Right atrium auricular region (tissue), 2 donors: ENCODE data around the gene GSTK1. TPM values are rescaled to one million over a fixed set of nuclear protein-coding genes. Genes with fewer than 3 reads are reported as not detected.

Experiments
- DNase-seq: peaks from one replicate; pipeline ENCODE4 v3.0.0-alpha.2; 2019; ENCODE audit warnings: low spot score
- H3K27ac ChIP-seq, 2 donors: fragments of 200-600 bp; sonication (generic); 1 replicate in 1 of 2; 2 replicates in 1 of 2; pipeline ENCODE4 v1.5.1; 2016 to 2019
- H3K27me3 ChIP-seq, 2 donors: fragments of 200-600 bp; sonication (generic); one replicate each; pipeline versions ENCODE4 v1.5.1 to v1.6.0; 2017 to 2019
- H3K36me3 ChIP-seq: fragments of 200-600 bp; sonication (generic); one replicate; pipeline ENCODE4 v1.5.1; 2016
- H3K4me1 ChIP-seq, 2 donors: fragments of 200-600 bp; sonication (generic); one replicate each; pipeline versions ENCODE4 v1.5.1 to v1.6.0; 2017 to 2019
- H3K4me3 ChIP-seq, 2 donors: fragments of 200-600 bp; sonication (generic); 1 replicate in 1 of 2; 2 replicates in 1 of 2; pipeline ENCODE4 v1.5.1; 2017 to 2019; ENCODE audit warnings: mild to moderate bottlenecking in 1 of 2, moderate library complexity in 1 of 2
- H3K9me3 ChIP-seq, 2 donors: fragments of 200-600 bp; sonication (generic); one replicate each; pipeline ENCODE4 v1.5.1; 2019
- CTCF ChIP-seq, 2 donors: fragments of 200-600 bp; sonication (generic); IDR thresholded peaks; one replicate each; pipeline ENCODE4 v1.5.1; 2019; ENCODE audit warnings: antibody characterized with exemption in 2 of 2
- total RNA-seq, 2 donors: library from RNA; depleted of rRNA; stranded (reverse); fragments of >200 nt; gene quantifications; one replicate each; pipeline ENCODE4 v1.1.0, GENCODE V29; 2016

Gene GSTK1
- total RNA-seq, 2 donors from 2014 or later, result 169 to 270 TPM

- no peaks in the 10 kb centered on the region for H3K27me3 ChIP-seq
- no peak for TF ChIP-seq CTCF (IDR thresholded peaks at IDR 0.05)
- H3K36me3 ChIP-seq, result no peaks in the 10 kb centered on the region
- no peaks in the 10 kb centered on the region for H3K9me3 ChIP-seq
- DNase-seq, result no peak
- peak overlapping the region; percentile 34 to 44 for H3K27ac ChIP-seq
- peaks cover 0 to 25% of the 10 kb centered on the region in 2 donors for H3K4me1 ChIP-seq
- peak overlapping the region in 1 of 2 donors; percentile 9 for H3K4me3 ChIP-seq
These were observed 16.9 kb downstream of the GSTK1 start for GRCh38 chr7:143280160-143280559.

DNA sequence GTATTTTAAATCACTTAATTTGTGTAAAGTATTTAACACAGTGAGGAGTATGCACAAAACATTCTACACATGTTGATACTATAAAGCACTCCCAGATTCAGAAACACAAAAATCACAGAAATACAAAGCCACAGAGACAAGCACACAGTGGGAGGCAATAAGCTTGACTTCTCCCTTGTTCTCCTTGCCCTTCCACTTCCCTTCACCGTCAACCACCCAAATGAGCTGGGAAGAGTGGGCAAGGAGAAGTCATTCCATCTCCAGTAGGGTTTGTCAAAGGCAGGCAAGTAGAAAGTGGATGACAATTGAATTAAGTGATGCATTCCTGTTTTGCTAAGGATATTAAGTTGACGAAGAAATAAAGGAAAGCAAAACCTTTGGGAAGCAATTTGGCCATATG, 17.3 kb downstream of the GSTK1 start:
- Histone ChIP-seq H3K9me3 (no peaks in the 10 kb centered on the region), H3K27ac (peak overlapping the region in 1 of 2 donors; percentile 34), H3K4me1 (peaks cover 0 to 25% of the 10 kb centered on the region in 2 donors), H3K4me3 (no peak overlapping the region), H3K36me3 (no peaks in the 10 kb centered on the region), H3K27me3 (no peaks in the 10 kb centered on the region)
- TF ChIP-seq CTCF (IDR thresholded peaks at IDR 0.05), result no peak
- no peak for DNase-seq

DNA sequence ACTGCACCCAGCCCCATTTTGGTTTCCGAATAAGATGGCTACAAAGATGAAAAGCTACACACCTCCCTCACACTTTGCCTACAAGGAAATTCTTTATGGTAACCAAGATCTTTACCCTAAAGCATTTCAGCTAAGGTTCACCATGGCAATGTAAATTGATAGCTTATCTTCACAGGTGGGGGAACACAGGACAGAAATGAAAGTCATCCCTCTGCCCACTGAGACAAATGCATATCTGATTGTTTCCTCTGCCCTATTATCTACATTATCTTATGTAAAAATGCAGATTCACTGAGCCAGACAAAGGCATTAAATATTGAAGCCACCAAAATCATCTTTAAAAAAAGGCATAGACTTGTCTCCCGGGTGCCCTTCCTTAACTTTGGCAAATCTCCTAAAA, 18.3 kb downstream of the GSTK1 start:
- H3K4me3 ChIP-seq, result no peak overlapping the region
- DNase-seq, result no peak
- no peak overlapping the region for H3K27ac ChIP-seq
- no peaks in the 10 kb centered on the region for H3K9me3 ChIP-seq
- no peaks in the 10 kb centered on the region for H3K27me3 ChIP-seq
- no peaks in the 10 kb centered on the region for H3K36me3 ChIP-seq
- TF ChIP-seq CTCF (IDR thresholded peaks at IDR 0.05), result no peak
- H3K4me1 ChIP-seq, result peaks cover 0 to 25% of the 10 kb centered on the region in 2 donors

DNA sequence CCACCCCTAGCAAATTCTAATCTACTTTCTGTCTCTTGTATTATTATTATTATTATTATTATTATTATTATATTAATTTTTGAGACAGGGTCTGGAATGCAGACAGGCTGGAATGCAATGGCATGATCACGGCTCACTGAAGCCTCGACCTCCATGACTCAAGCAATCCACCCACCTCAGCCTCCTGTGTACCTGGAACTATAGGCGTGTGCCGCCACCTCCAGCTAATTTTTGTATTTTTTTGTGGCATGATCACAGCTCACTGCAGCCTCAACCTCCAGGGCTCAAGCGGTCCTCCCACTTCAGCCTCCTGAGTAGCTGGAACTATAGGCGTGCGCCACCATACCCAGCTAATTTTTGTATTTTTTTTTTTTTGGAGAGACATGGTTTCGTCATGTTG, 18.9 kb downstream of the GSTK1 start:
- H3K9me3 ChIP-seq, result no peaks in the 10 kb centered on the region
- H3K36me3 ChIP-seq, result no peaks in the 10 kb centered on the region
- DNase-seq, result no peak
- no peak for TF ChIP-seq CTCF (IDR thresholded peaks at IDR 0.05)
- no peak overlapping the region for H3K4me3 ChIP-seq
- peaks cover 0 to 28% of the 10 kb centered on the region in 2 donors for H3K4me1 ChIP-seq
- no peak overlapping the region for H3K27ac ChIP-seq
- no peaks in the 10 kb centered on the region for H3K27me3 ChIP-seq

DNA sequence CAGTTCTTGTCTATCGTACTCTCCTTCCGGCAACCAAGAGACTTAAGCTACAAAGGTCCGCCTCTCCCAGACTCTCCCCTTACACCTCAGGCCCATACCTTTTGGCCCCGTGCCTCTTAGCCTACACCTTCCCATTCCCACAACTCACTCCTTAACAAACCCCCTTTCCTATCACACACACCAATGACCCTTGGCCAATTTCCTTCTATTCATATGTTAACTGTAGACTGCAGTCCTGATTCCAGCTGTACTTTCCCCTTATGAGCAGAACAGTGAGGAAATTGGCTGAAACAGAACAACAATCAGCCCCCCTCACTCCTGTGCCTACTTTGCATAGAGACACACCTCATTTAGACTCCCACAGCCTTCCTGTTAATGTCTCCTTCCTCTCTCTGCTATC, 20.1 kb downstream of the GSTK1 start:
- no peak for TF ChIP-seq CTCF (IDR thresholded peaks at IDR 0.05)
- Histone ChIP-seq H3K4me1 (peaks cover 0 to 35% of the 10 kb centered on the region in 2 donors), H3K9me3 (no peaks in the 10 kb centered on the region), H3K4me3 (no peak overlapping the region), H3K27me3 (no peaks in the 10 kb centered on the region), H3K36me3 (no peaks in the 10 kb centered on the region), H3K27ac (no peak overlapping the region)
- DNase-seq, result no peak
